NOMO-1 (cell line): ENCODE results near the gene CLBA1.
A peak's percentile ranks its signal among the peaks of the same experiment; 100 is the strongest.

Experiments
- DNase-seq, 2 experiments: peaks; one replicate each; lab custom pipeline; 2025; ENCODE audit not compliant: unreplicated experiment in 2 of 2; lab: John Stamatoyannopoulos, UW

CLBA1 gene

DNA sequence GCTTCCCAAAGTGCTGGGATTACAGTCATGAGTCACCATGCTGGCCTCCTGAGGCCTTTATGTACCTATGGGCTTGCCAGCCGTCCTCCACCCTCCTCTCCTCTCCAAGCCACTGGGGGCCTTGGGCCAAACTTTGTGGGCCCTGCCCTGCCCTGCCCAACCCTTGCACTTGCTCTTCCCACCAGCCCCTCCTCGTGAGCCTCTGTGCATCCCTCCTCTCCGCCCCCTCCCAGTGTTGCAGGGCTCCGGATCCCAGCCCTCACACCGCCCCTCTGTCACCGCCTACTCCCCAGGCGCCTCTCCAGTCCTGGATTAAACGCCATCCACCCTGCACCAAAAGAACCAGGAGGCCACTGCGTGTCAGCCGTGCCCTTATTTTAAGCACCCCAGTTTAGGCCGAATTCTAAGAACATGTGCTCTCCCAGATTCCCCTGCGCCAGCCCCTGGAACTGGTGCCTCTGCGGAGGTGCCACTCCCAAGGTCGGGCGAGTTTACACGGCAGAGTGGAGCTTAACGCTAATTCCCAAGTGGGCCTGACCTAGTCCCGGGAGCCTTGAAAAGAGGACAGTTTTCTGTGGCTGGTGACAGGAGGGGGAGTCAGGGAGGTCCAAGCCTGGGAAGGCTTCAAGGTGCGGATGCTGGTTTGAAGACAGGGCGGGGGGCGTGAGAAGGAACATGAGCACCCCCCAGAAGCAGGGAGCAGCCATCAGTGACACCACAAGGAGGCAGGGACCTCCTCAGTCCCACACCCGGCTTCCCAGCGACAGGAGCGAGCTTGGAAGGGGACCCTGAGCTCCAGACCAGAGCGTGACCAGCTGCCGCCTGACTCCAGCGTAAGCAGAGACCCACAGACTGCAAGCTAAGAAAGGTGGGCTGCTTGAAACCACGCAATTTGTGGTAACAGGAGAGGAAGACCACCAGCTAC is 56.5 kb downstream of the CLBA1 start:
- no peak for DNase-seq

DNA sequence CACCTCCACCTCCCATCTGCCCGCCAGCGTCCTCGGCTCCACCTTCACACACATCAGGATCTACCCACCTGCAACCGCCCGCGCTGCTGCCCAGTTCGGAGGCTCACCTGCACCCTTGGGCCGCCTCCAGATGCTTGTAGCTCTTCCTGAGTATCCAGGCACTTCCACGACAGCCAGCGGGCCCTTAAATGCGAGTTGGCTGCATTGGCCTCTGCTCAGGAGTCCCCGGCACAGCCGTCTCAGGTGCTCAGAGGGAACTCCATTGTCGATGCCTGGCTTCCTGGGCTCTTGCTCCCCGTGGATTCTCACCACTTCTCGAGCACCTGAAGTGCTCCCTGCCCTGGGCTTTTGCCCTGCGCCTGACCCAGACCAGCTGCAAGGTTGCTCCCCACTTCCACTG is 57.2 kb downstream of the CLBA1 start:
- no peak for DNase-seq

DNA sequence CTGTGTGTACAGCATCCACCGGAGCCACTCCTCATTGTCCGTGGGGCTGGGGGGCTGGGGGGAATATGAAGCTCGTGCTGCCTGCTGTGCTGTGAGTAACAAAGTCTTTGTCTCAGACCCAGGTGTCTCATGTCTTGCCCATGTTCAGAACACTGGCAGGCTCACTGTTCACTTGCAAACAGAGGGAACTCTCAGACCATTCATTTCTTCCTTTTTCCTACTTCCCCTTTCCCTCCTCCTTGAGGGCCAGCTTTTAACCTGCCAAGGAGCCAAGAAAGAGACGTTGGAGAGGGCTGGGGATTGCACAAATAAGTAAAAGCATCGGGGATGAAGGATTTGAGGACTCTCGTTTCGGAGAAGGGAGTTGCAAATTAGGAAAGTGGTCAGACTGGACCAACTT is 58.1 kb downstream of the CLBA1 start:
- DNase-seq: peak; percentile 12 to 15
